Mesendoderm (in vitro differentiated cells): ENCODE results near the gene HTR6. TPM values are rescaled to one million over a fixed set of nuclear protein-coding genes. Genes with fewer than 3 reads are reported as not detected.

Experiments used
- DNase-seq: peaks from one replicate; pipeline ENCODE4 v3.0.0; 2013
- H2AK5ac ChIP-seq: 2 replicates; pipeline ENCODE4 v1.6.1; 2013; ENCODE audit warnings: low read length, inconsistent platforms
- H2BK120ac ChIP-seq: 2 replicates; pipeline ENCODE4 v1.6.1; 2013; ENCODE audit warnings: low read depth, mild to moderate bottlenecking, low read length, moderate library complexity, mixed read lengths
- H2BK15ac ChIP-seq: replicated peaks from 2 replicates; pipeline ENCODE4 v1.6.1; 2013; ENCODE audit warnings: low read depth, mild to moderate bottlenecking, moderate library complexity
- H2BK5ac ChIP-seq: 2 replicates; pipeline ENCODE4 v1.6.1; 2013; ENCODE audit warnings: low read length, inconsistent platforms
- H3K18ac ChIP-seq: 2 replicates; pipeline ENCODE4 v1.6.1; 2013; ENCODE audit warnings: mild to moderate bottlenecking, low read length, mixed read lengths
- H3K23ac ChIP-seq: one replicate; pipeline ENCODE4 v1.6.1; 2013; ENCODE audit warnings: low read length
- H3K27ac ChIP-seq: 2 replicates; pipeline ENCODE4 v1.5.1; 2013; ENCODE audit warnings: low read depth, mild to moderate bottlenecking, inconsistent platforms, low read length, moderate library complexity
- H3K27me3 ChIP-seq: 2 replicates; pipeline ENCODE4 v1.6.1; 2013; ENCODE audit warnings: low read length, control low read depth, mild to moderate bottlenecking, inconsistent platforms; ENCODE audit not compliant: insufficient read depth, poor library complexity
- H3K36me3 ChIP-seq: 2 replicates; pipeline ENCODE4 v1.6.1; 2013; ENCODE audit warnings: low read length, inconsistent platforms; ENCODE audit not compliant: control insufficient read depth, insufficient read depth
- H3K4ac ChIP-seq: one replicate; pipeline ENCODE4 v1.6.1; 2013; ENCODE audit warnings: low read depth, mild to moderate bottlenecking, low read length, moderate library complexity
- H3K4me1 ChIP-seq: 2 replicates; pipeline ENCODE4 v1.6.1; 2013; ENCODE audit warnings: low read depth, low read length, inconsistent platforms; ENCODE audit not compliant: control insufficient read depth
- H3K4me2 ChIP-seq: 2 replicates; pipeline ENCODE4 v1.6.1; 2013; ENCODE audit warnings: low read length
- H3K4me3 ChIP-seq: 2 replicates; pipeline ENCODE4 v1.5.1; 2013; ENCODE audit warnings: mild to moderate bottlenecking, low read length
- H3K56ac ChIP-seq: one replicate; pipeline ENCODE4 v1.6.1; 2013; ENCODE audit warnings: low read length
- H3K79me1 ChIP-seq: 2 replicates; pipeline ENCODE4 v1.6.1; 2013; ENCODE audit warnings: low read length, inconsistent platforms
- H3K79me2 ChIP-seq: 2 replicates; pipeline ENCODE4 v1.6.1; 2013; ENCODE audit warnings: mild to moderate bottlenecking, low read length; ENCODE audit not compliant: control insufficient read depth, insufficient read depth
- H3K9ac ChIP-seq: 2 replicates; pipeline ENCODE4 v1.6.1; 2013; ENCODE audit warnings: low read length, inconsistent platforms
- H4K5ac ChIP-seq: one replicate; pipeline ENCODE4 v1.6.1; 2013; ENCODE audit warnings: low read length
- H4K8ac ChIP-seq: one replicate; pipeline ENCODE4 v1.6.1; 2013; ENCODE audit warnings: low read depth, mild to moderate bottlenecking, control low read depth, low read length, moderate library complexity
- WGBS: extraction: QIAGEN DNeasy Blood & Tissue Kit; methylation state at CpG from one replicate; pipeline ENCODE4 v1.1.7; 2013; ENCODE audit warnings: low lambda C conversion rate, missing lambda C conversion rate; ENCODE audit not compliant: insufficient coverage; ENCODE audit errors: extremely low coverage; 5-methylcytosine and 5-hydroxymethylcytosine counted together
- polyA plus RNA-seq, 2 experiments: library from polyadenylated mRNA; stranded (reverse); fragments of 200-250 nt; gene quantifications; one replicate each; pipeline ENCODE4 v1.2.3, GENCODE V29; 2013

HTR6 gene
- polyA plus RNA-seq (2013, experiment 1 of 2): 0.04 TPM
- polyA plus RNA-seq (2013, experiment 2 of 2): 0.03 TPM

DNA sequence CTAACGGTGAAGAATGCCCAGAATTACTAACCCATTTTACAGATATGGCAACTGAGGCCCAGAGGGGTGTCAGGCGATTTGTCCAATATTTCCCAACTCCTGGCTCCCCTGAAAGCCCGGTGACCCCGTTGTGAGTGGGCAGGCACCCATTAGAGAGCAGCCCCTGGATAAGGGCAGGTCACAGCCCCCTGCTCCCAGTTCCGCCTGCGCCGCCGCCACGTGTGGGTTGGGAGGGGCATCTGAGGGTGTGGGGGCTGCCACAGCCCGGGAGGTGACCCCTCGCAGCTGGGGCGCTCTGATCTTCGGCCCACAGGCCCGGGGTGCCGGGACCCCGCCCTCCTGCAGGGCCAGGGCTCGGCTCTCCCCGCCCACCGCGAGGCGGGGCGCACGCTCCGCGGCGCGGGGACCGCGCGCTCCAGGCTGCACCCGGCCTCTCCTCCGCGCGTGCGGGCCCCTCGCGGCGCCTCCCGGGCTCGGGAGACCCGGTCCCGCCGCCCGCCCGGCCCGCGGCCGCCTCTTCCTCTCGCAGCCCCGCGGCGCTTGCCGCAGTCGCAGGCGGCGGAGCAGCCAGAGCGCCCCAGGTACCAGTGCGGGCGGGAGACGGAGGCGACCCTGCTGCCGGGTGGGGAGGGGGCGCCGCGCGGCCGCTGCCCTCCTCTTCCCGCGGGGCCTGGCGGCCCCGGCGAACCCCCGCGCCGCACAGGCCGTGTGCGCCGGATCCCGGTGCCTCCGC, at the start of gene HTR6:
Gene HTR6 (plus strand): TSS at position 423 of the 733 bp plus-strand sequence. CDS start 879 bp downstream, outside the sequence.
- no CpG with 5 or more reads among the region's 80 CpGs for WGBS

DNA sequence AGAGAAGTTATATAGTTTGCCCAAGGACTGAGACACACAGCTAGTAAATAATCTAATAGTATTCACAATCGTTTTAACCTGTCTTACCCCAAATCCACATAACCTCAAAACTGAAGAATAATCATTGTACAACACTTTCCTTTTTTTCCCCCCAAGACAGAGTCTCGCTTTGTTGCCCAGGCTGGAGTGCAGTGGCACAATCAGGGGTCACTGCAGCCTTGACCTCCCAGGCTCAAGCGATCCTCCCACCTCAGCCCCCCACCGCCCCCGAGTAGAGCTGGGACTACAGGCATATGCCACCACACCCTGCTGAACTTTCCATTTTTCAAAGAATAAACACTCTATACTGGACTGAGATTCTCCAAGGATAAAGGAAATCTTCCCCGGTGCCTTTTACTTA, 49.2 kb upstream of the HTR6 start:
- H2BK5ac ChIP-seq: no peak overlapping the region
- no peaks in the 10 kb centered on the region for H3K4me1 ChIP-seq
- peaks cover 3% of the 10 kb centered on the region for H3K79me2 ChIP-seq
- DNase-seq: no peak
- no peak overlapping the region for H2BK15ac ChIP-seq
- H3K4me3 ChIP-seq: no peak overlapping the region
- H3K27me3 ChIP-seq: no peaks in the 10 kb centered on the region
- no peak overlapping the region for H3K23ac ChIP-seq
- H2BK120ac ChIP-seq: no peak overlapping the region
- WGBS: no CpG with 5 or more reads among the region's 6 CpGs
- H3K27ac ChIP-seq: no peak overlapping the region
- peaks cover 5% of the 10 kb centered on the region for H3K79me1 ChIP-seq
- H4K5ac ChIP-seq: no peak overlapping the region
- H3K4me2 ChIP-seq: no peak overlapping the region
- H3K9ac ChIP-seq: no peak overlapping the region
- H2AK5ac ChIP-seq: no peak overlapping the region
- H3K4ac ChIP-seq: no peak overlapping the region
- no peaks in the 10 kb centered on the region for H3K36me3 ChIP-seq
- no peak overlapping the region for H3K56ac ChIP-seq
- H4K8ac ChIP-seq: no peak overlapping the region
- no peak overlapping the region for H3K18ac ChIP-seq

More for the DNA sequence above, at the start of gene HTR6:
- Histone ChIP-seq H4K5ac (no peak within 1 kb of the TSS), H3K79me2 (no peaks in the 10 kb centered on the region), H2BK5ac (no peak within 1 kb of the TSS), H3K4me3 (no peak within 1 kb of the TSS), H3K27me3 (peaks cover 30% of the 10 kb centered on the region), H3K18ac (no peak within 1 kb of the TSS), H3K79me1 (no peaks in the 10 kb centered on the region), H3K4ac (no peak within 1 kb of the TSS), H3K27ac (no peak within 1 kb of the TSS), H2BK15ac (no peak within 1 kb of the TSS), H2BK120ac (no peak within 1 kb of the TSS), H3K4me1 (no peaks in the 10 kb centered on the region), H2AK5ac (no peak within 1 kb of the TSS), H3K4me2 (no peak within 1 kb of the TSS), H3K36me3 (no peaks in the 10 kb centered on the region), H3K9ac (peak within 1 kb of the TSS; percentile 19), H4K8ac (no peak within 1 kb of the TSS), H3K56ac (peak within 1 kb of the TSS; percentile 34), H3K23ac (no peak within 1 kb of the TSS)
- DNase-seq: no peak

DNA sequence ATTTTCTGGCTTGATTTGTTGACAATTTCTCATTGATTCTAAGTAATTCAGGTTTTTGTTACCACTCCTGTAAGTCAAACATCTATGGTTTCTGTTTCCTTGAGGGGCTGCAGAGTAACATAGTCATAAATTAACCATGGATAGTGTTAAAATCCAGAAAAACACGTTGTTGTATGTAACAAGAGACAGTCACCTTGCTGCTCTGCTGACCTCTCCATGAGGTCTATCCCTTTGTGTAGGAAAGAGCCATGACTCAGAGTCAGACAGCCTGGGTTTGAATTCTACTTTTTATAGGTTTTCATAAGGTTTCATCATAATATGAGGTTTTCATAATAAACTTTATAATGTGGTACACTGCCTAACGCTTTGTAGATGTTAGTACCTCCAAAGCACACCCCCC, 48.2 kb upstream of the HTR6 start:
- Histone ChIP-seq H3K79me1 (peaks cover 11% of the 10 kb centered on the region), H3K27ac (no peak overlapping the region), H3K27me3 (no peaks in the 10 kb centered on the region), H2AK5ac (no peak overlapping the region), H3K4ac (no peak overlapping the region), H2BK15ac (no peak overlapping the region), H3K56ac (no peak overlapping the region), H3K36me3 (no peaks in the 10 kb centered on the region), H4K5ac (no peak overlapping the region), H3K4me3 (no peak overlapping the region), H3K4me2 (no peak overlapping the region), H2BK5ac (no peak overlapping the region), H3K79me2 (peaks cover 7% of the 10 kb centered on the region), H3K4me1 (no peaks in the 10 kb centered on the region), H2BK120ac (no peak overlapping the region), H4K8ac (no peak overlapping the region), H3K9ac (no peak overlapping the region), H3K18ac (no peak overlapping the region), H3K23ac (no peak overlapping the region)
- no peak for DNase-seq
- no CpG with 5 or more reads among the region's 2 CpGs for WGBS

- peaks cover 7% of the 10 kb centered on the region for H3K79me2 ChIP-seq
- no peak overlapping the region for H4K5ac ChIP-seq
- no peaks in the 10 kb centered on the region for H3K4me1 ChIP-seq
- no peak overlapping the region for H2BK5ac ChIP-seq
- DNase-seq: no peak
- no peak overlapping the region for H3K9ac ChIP-seq
- H3K23ac ChIP-seq: no peak overlapping the region
- WGBS: no CpG with 5 or more reads among the region's 3 CpGs
- no peak overlapping the region for H3K27ac ChIP-seq
- no peak overlapping the region for H2BK120ac ChIP-seq
- no peak overlapping the region for H3K56ac ChIP-seq
- H4K8ac ChIP-seq: no peak overlapping the region
- H3K4me2 ChIP-seq: no peak overlapping the region
- no peaks in the 10 kb centered on the region for H3K27me3 ChIP-seq
- H2AK5ac ChIP-seq: no peak overlapping the region
- H3K4ac ChIP-seq: no peak overlapping the region
- H3K4me3 ChIP-seq: no peak overlapping the region
- H3K18ac ChIP-seq: no peak overlapping the region
- H2BK15ac ChIP-seq: no peak overlapping the region
- no peaks in the 10 kb centered on the region for H3K36me3 ChIP-seq
- peaks cover 13% of the 10 kb centered on the region for H3K79me1 ChIP-seq
These were observed 47.3 kb upstream of the HTR6 start for GRCh38 chr1:19617376-19617775.

- WGBS: no CpG with 5 or more reads among the region's 3 CpGs
- no peaks in the 10 kb centered on the region for H3K4me1 ChIP-seq
These were observed 46.2 kb upstream of the HTR6 start for GRCh38 chr1:19618428-19618827.

More at GRCh38 chr1:19618428-19618827, 46.2 kb upstream of the HTR6 start:
- Histone ChIP-seq H2BK15ac (no peak overlapping the region), H4K5ac (no peak overlapping the region), H3K27me3 (no peaks in the 10 kb centered on the region), H2BK120ac (no peak overlapping the region), H3K4me3 (no peak overlapping the region), H3K56ac (no peak overlapping the region), H2AK5ac (no peak overlapping the region), H3K4me2 (no peak overlapping the region), H3K36me3 (no peaks in the 10 kb centered on the region), H3K79me2 (peaks cover 7% of the 10 kb centered on the region), H3K18ac (no peak overlapping the region), H3K9ac (no peak overlapping the region), H3K79me1 (peaks cover 11% of the 10 kb centered on the region), H4K8ac (no peak overlapping the region), H2BK5ac (no peak overlapping the region), H3K27ac (no peak overlapping the region), H3K4ac (no peak overlapping the region), H3K23ac (no peak overlapping the region)
- DNase-seq: no peak
